IPS-11a (cell line): ENCODE measurements around the gene TSPEAR.
"Not testable (repeated sequence)": the region's sequence is repeated elsewhere in the genome, so short reads cannot be mapped to it uniquely, and the experiment has no call there.

Experiments used
- H3K4me3 ChIP-seq: one replicate; pipeline ENCODE4 v1.5.1; 2013; ENCODE audit warnings: low read depth, low read length, control low read depth

The TSPEAR gene

GRCh38 chr21:44593598-44594405, 117.6 kb downstream of the TSPEAR start:
- no peak overlapping the region for H3K4me3 ChIP-seq

GRCh38 chr21:44592446-44593311, 118.7 kb downstream of the TSPEAR start, which contains the start of gene KRTAP10-6:
Gene KRTAP10-6, minus strand, starts transcription at chr21:44592505. Its CDS starts 21 bp downstream, at chr21:44592484.
- no peak within 1 kb of the TSS for H3K4me3 ChIP-seq

GRCh38 chr21:44591801-44592130, 119.6 kb downstream of the TSPEAR start:
- not testable (repeated sequence) for H3K4me3 ChIP-seq

DNA sequence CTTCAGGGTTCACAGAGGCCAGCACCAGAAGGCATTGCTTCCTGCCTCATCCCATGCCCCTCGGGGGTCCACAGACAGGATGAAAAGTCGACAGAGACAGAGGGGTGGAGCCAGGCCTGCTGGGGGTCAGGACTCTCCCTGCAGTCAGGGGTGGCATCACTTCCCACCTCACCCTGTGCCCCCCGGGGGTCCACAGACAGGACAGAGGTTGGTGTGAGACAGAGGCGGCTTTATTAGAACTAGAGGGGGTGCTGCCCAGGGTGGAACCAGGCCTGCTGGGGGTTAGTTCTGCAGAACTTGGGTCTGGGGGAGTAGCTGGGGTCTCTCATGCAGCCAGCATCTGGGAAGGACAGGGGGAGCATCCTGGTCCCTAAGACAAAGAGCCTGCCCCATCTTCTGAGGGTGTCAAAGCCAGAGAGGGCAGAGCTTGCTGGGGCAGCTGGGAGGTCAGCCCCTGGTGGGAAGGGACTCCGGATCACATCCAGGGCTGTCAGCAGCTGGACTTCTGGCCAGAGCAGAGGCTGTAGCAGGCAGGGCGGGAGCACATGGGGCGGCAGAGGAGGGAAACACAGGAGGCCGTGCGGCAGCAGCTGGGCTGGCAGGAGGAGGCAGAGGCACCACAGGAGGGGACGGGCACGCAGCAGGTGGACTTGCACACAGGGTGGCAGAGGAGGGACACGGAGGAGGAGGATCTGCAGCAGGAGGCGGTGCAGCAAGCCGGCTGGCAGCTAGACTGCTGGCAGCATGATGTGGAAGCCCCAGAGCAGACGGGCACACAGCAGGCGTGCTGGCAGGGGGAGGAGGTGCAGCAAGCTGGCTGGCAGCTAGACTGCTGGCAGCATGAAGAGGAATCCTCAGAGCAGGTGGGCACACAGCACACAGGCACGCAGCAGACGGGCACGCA, 120.2 kb downstream of the TSPEAR start:
- H3K4me3 ChIP-seq, result not testable (repeated sequence)

DNA sequence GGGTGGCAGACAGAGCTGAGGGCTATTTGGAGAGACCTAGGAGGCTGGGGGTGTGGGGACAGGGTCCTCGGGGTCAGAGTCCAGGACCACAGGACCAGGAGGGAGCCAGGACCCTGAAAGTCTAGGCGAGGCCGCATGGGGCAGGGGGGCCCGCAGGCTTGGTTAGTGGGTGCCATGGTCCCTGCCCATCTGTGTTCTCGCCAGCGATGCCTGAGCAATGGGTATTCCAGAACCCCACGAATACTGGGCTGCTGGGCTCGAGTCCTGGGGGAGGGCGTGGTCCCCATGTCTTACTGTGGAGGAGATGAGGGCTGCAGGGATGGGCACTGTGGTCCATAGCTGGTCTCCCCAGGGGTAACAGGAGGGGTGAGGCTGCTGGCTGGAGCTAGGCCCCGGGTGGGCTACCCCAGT, 121.1 kb downstream of the TSPEAR start:
- H3K4me3 ChIP-seq, result no peak overlapping the region

DNA sequence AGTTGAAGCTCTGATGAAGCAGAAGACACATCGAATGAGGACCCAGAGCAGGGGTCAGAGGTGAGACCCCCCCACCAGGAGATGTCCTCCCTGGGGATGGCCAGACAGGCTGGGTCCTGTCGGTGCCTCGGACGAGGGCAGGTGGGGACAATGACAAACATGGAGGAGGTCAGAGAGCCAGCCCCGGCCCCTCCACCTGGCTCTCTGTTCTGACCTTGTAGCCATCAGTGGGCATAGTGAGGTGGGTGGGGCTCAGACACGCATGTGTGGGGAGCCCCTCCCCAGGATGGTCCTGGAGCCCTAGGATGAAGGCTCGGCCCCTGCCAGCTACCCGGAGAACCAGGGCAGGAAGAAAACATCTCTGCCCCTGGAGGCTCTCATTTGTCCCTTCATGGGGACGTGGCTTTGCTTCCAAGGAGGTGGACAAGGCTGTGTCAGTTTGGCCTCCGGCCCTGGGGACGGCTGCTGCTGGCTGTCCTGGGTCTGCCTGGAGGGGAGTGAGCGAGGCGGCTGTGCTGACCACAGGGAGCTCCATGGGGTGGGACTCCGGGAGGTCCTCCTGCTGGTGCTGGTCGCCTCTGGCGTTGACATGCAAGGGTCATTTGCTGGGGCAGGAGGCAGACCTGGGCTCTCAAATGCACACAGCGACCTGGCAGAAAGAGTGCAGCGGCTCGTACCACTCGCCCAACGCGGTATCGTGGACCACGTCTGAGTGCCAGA, 121.6 kb downstream of the TSPEAR start:
- no peak overlapping the region for H3K4me3 ChIP-seq

DNA sequence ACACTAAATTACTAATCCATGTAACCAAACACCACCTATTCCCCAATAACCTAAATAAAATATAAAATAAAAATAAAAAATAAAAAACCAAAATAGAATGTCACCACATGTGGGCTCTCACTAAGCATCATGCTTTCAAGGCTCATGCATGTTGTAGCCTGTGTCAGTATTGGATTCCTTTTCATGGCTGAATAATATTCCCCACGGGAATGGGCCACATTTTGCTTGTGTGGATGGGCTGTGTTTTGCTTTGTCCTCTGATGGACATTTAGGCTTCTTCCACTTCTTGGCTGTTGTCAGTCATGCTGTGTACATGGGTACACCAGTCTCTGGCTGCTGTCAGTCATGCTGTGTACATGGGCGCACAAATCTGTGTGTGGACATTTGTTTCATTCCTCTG, 122.3 kb downstream of the TSPEAR start:
- no peak overlapping the region for H3K4me3 ChIP-seq

DNA sequence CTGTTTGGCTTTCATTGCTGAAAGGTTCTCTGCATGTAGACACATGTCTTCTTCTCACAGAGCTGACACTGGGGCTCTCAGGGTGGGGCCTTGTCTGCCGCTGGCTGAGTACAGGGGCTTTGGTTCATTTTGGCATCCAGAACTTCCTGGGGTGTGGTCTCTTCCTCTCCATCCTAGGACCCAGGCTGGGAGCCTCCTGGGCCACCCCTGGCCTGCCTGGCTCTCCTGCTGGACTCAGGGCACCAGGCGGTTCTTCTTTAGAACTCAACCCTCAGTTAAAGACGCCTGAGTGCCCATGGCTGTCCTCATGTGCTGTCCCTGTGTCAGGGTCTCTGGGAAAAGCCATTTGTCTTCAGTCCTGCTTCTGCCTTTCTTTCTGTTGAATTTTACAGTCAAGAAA, 125.5 kb downstream of the TSPEAR start:
- H3K4me3 ChIP-seq, result no peak overlapping the region

- H3K4me3 ChIP-seq, result no peak overlapping the region
These were observed 127.6 kb downstream of the TSPEAR start for GRCh38 chr21:44583800-44584147.

DNA sequence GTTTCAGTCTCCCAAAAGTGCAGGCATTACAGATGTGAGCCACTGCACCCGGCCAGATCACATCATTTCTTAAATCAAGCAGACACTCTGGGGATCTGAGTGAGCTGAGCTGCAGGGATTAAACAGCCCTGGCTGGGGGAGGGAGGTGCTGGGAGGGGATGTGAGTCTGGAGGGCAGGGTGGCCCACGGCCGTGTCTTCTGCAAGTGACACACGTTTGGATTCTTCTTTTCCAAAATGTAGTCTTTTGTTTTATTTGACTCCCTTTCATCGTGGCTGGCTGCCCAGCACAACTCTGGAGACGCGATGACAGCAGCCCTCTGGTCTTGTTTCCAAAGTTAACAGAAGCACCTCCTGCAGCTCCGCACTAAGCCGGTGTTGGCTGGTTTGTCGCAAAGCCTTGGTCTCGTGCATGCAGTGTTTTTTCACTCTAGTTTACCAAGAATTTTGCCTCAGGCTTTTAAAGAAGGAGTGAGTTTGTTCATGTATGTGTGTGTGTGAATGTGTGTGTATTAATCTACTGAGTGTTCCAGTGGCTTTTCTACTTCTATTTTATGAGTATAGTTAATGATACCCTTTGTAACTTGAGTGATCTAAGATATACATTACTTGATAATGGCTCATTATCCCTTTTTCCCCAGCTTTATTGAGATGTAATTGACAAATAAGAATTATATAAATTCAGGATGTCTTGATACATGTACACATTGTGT, 128.1 kb downstream of the TSPEAR start:
- H3K4me3 ChIP-seq, result no peak overlapping the region

DNA sequence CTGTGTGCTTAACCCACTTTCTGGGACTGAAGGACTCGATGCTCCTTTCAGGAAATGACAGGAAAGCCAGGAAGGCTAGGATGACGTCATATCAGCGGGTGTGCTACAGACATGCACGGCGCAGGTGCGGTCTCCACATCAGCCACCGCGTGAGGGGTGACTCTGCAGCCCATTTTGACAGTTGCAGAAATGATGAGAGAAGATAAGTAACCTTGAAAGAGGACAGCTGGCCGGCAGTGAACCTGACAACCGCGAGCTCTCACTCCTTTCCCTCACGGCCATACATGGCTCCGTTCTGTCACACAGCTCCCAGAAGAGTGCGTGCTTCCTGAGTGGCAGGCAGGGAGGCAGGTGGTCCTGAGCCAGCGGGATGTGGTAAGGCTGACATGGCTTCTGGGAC, 129.3 kb downstream of the TSPEAR start:
- H3K4me3 ChIP-seq, result no peak overlapping the region

- no peak overlapping the region for H3K4me3 ChIP-seq
These were observed 130.2 kb downstream of the TSPEAR start for GRCh38 chr21:44581158-44581557.

DNA sequence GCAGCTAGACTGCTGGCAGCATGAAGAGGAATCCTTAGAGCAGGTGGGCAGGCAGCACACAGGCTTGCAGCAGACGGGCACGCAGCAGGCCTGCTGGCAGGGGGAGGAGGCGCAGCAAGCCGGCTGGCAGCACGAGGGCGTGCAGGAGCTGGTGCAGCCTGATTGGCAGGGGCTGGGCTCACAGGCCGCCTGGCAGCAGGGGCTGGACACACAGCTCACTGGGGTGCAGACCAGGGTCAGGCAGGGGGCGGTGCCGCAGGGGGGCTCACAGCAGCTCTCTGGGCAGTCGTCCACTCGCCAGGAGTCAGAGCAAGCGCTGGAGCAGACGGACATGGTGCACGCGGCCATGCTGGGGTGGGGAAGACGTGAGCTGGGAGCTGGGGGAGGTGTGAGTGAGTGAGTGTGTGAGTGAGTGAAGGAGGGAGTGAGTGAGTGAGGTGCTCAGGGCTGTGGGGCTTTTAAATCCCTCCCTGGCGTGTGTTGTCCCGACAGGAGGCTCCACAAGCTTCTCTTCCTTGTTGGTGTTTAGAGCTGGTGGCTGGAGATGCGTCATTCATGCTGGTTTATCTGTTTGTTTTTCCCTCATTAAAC, 131.0 kb downstream of the TSPEAR start, which contains the start of gene KRTAP10-5:
Gene KRTAP10-5 (minus strand): TSS at position 374 of the 591 bp plus-strand sequence. CDS start 26 bp downstream, at position 348.
- not testable (repeated sequence) for H3K4me3 ChIP-seq

DNA sequence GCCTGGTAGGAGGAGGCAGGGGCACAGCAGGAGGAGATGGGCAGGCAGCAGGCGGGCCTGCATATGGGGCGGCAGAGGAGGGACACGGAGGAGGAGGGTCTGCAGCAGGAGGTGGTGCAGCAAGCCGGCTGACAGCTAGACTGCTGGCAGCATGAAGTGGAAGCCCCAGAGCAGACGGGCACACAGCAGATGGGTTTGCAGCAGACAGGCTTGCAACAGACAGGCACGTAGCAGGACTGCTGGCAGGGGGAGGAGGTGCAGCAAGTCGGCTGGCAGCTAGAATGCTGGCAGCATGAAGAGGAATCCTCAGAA, 131.6 kb downstream of the TSPEAR start:
- H3K4me3 ChIP-seq, result no peak overlapping the region

DNA sequence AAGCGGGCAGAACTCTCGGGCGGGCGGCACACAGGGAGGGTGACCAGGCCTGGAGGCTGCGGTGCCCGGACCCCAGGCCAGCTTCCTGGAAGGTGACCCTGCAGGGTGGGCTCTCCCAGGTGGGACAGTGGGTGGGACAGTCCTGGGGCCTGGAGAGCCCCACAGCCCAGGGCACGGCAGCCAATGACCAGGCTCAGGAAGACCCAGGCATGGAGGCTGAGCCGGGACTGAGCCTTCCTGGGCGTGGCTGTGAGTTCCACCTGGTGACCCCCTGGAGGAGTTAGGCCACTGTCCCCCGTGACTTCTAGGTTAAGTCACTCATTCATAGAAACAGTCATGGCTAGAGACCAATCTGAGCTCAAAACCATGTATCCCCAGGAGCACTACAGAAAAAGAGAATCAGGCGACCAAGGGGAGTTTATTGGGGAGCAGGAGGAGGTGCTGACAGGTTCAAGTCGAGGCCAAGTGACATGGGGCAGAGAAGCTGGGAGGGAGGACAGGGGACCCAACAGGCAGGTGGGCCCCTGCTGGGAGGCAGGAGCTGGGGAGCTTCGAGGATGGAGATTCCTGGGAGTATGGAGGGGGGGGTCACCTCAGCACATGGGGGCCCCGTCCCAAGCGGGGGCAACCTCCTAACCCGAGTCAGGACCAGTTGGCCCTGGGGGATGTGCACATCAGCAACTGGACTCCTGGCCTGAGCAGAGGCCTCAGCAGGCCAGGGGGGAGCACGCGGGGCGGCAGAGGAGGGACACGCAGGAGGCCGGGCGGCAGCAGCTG, 132.1 kb downstream of the TSPEAR start:
- no peak overlapping the region for H3K4me3 ChIP-seq

DNA sequence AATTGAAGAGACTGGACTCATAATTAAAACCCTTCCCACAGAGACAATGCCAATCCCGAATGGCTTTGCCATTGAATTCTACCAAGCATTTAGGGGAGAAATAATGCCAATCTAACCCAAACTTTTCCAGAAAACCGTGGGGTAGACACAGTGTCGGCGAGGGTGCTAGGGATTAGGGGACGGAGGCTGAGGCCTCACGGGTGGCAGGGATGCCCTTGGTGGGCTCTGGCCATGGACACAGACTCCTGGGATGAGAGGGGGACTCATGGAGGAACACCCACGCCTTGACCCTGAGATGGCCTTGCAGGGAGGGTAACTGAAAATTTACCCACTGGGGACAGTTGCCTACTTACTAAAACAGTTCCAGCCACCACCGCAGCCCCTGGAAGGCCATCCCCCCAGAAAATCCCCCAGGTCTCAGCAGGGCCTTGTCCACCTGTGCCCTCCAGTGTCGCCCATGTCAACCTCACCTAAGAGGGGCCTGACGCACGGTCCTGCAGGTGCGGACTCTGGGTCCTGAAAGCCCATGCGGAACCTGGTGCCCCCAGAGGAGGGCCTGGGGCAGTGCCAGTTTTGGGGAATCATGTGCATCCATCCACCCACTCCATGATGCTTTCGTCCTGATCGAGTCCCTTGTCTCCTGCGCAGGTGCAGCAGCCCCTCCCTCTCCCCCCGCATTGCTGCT, 132.9 kb downstream of the TSPEAR start:
- H3K4me3 ChIP-seq, result no peak overlapping the region

DNA sequence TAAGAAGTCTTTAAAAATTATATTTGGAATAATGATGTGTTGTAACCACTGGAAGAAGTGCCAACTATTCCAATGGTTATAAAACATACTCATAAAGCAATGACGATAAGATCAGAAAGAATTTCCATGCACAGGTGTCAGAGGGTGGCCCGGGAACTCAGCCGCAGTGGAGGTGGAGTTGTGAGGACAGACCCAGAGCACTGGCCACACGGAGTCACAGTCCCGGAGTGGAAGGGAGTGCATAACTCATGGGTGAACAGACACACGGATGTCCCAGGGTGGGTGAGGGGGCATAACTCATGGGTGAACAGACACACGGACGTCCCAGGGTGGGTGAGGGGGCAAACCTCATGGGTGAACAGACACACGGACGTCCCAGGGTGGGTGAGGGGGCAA, 135.3 kb downstream of the TSPEAR start:
- H3K4me3 ChIP-seq, result no peak overlapping the region

GRCh38 chr21:44575307-44576024, 135.9 kb downstream of the TSPEAR start:
- H3K4me3 ChIP-seq, result no peak overlapping the region
